B cell (primary cell): ENCODE measurements around the gene PTPMT1. TPM values are rescaled to one million over a fixed set of nuclear protein-coding genes. Genes with fewer than 3 reads are reported as not detected.

Source experiments
- ATAC-seq: fragments of 200-7000 bp; cut with Tn5 transposase; one replicate; pipeline ENCODE4 v1.10.0; 2021; ENCODE audit warnings: low read depth, mild to moderate bottlenecking, moderate number of reproducible peaks, moderate library complexity
- CTCF ChIA-PET: fragments of 350-600 bp; sonication (Branson Sonifier 250); formaldehyde crosslinking; loops from one replicate; lab custom pipeline; 2021; ENCODE audit warnings: antibody characterized with exemption, inconsistent platforms; lab: Charles Lee
- POLR2A ChIA-PET: fragments of 350-600 bp; sonication (Branson Sonifier 250); formaldehyde crosslinking; loops from one replicate; lab custom pipeline; 2021; ENCODE audit warnings: antibody characterized with exemption; lab: Charles Lee
- DNase-seq: peaks from one replicate; pipeline ENCODE4 v3.0.0; 2013
- H2AFZ ChIP-seq: 2 replicates; pipeline ENCODE4 v1.6.1; 2012; ENCODE audit warnings: mild to moderate bottlenecking, low read depth, low read length; ENCODE audit not compliant: insufficient read depth, poor library complexity, severe bottlenecking
- H3K27ac ChIP-seq, 2 donors: 1 replicate in 1 of 2; 2 replicates in 1 of 2; pipeline ENCODE4 v1.5.1; 2012 to 2013; ENCODE audit warnings: low read length in 2 of 2, mild to moderate bottlenecking in 2 of 2, moderate library complexity in 1 of 2
- H3K27me3 ChIP-seq, 4 experiments: fragments of 200-600 bp in 1 of 4; sonication (generic) in 1 of 4; replicated peaks in 1 of 4; 1 replicate in 2 of 4; 2 replicates in 2 of 4; pipeline versions ENCODE4 v1.6.1 to v1.7.0; 2013 to 2016; ENCODE audit warnings: low read length in 3 of 4, mild to moderate bottlenecking in 2 of 4, mixed read lengths in 1 of 4, moderate library complexity in 1 of 4; ENCODE audit not compliant: insufficient read depth in 4 of 4, control insufficient read depth in 3 of 4; ENCODE audit errors: control extremely low read depth in 1 of 4
- H3K36me3 ChIP-seq, 2 experiments: replicated peaks in 1 of 2; 1 replicate in 1 of 2; 2 replicates in 1 of 2; pipeline versions ENCODE4 v1.6.1 to v1.7.1; 2013; ENCODE audit warnings: low read length in 1 of 2; ENCODE audit not compliant: insufficient read depth in 2 of 2, control insufficient read depth in 1 of 2; ENCODE audit errors: control extremely low read depth in 1 of 2, extremely low read depth in 1 of 2
- H3K4me1 ChIP-seq, 2 donors: fragments of 200-600 bp in 1 of 2; sonication (generic) in 1 of 2; 1 replicate in 1 of 2; 2 replicates in 1 of 2; pipeline versions ENCODE4 v1.5.1 to v1.6.1; 2013 to 2017; ENCODE audit warnings: low read length in 2 of 2; ENCODE audit not compliant: control insufficient read depth in 2 of 2, insufficient read depth in 2 of 2
- H3K4me2 ChIP-seq: replicated peaks from 2 replicates; pipeline ENCODE3; 2012; ENCODE audit warnings: mild to moderate bottlenecking, low read depth, low read length; ENCODE audit not compliant: poor library complexity, severe bottlenecking
- H3K4me3 ChIP-seq, 5 experiments: fragments of 200-600 bp in 1 of 5; sonication (generic) in 1 of 5; 1 replicate in 3 of 5; 2 replicates in 2 of 5; pipeline versions ENCODE4 v1.5.1 to v1.7.0; 2011 to 2016; ENCODE audit warnings: low read length in 4 of 5, mild to moderate bottlenecking in 4 of 5, low read depth in 2 of 5, control low read depth in 1 of 5, moderate library complexity in 1 of 5; ENCODE audit not compliant: insufficient read depth in 1 of 5; ENCODE audit errors: control extremely low read depth in 1 of 5, extremely low read depth in 1 of 5
- H3K79me2 ChIP-seq: fragments of 200-600 bp; sonication (generic); one replicate; pipeline ENCODE4 v1.6.0; 2016; ENCODE audit warnings: low read length; ENCODE audit not compliant: control insufficient read depth, insufficient read depth
- H3K9ac ChIP-seq: fragments of 200-600 bp; sonication (generic); 2 replicates; pipeline ENCODE4 v1.6.1; 2017; ENCODE audit warnings: mild to moderate bottlenecking, low read length, moderate library complexity
- H3K9me3 ChIP-seq, 3 donors: one replicate each; pipeline versions ENCODE4 v1.6.1 to v1.7.1; 2013; ENCODE audit warnings: low read length in 2 of 3; ENCODE audit not compliant: control insufficient read depth in 2 of 3, insufficient read depth in 1 of 3; ENCODE audit errors: control extremely low read depth in 1 of 3
- H4K20me1 ChIP-seq: 2 replicates; pipeline ENCODE4 v1.6.0; 2012; ENCODE audit warnings: mild to moderate bottlenecking, low read length; ENCODE audit not compliant: insufficient read depth, control insufficient read depth, poor library complexity, severe bottlenecking
- H3K27ac Mint-ChIP-seq: one replicate; pipeline ENCODE4 v1.8.0; 2021; ENCODE audit warnings: mixed read lengths
- H3K27me3 Mint-ChIP-seq: one replicate; pipeline ENCODE4 v1.8.0; 2021; ENCODE audit warnings: mixed read lengths
- H3K4me1 Mint-ChIP-seq: one replicate; pipeline ENCODE4 v1.8.0; 2021; ENCODE audit warnings: mixed read lengths
- H3K4me3 Mint-ChIP-seq: one replicate; pipeline ENCODE4 v1.8.0; 2021; ENCODE audit warnings: mixed read lengths
- H3K9me3 Mint-ChIP-seq: one replicate; pipeline ENCODE4 v1.8.0; 2022; ENCODE audit warnings: mixed read lengths; ENCODE audit not compliant: insufficient read depth
- EZH2 ChIP-seq: IDR thresholded peaks from 2 replicates; pipeline ENCODE4 v1.6.1; 2012; ENCODE audit warnings: borderline replicate concordance, low read depth, mild to moderate bottlenecking, moderate library complexity, low read length; ENCODE audit not compliant: insufficient read depth, poor library complexity, severe bottlenecking
- WGBS: methylation state at CpG from one replicate; pipeline ENCODE4 v1.1.5; 2013; ENCODE audit warnings: missing lambda C conversion rate; ENCODE audit not compliant: insufficient coverage; 5-methylcytosine and 5-hydroxymethylcytosine counted together
- intact Hi-C: fragments of 100-400 bp; cut with micrococcal nuclease; formaldehyde crosslinking; loops from one replicate; pipeline ENCODE4 v1.10.0; 2022
- polyA plus RNA-seq: library from polyadenylated mRNA; depleted of rRNA; stranded (reverse); fragments of >200 nt; gene quantifications from 2 replicates; pipeline ENCODE4 v1.2.3, GENCODE V29; 2012
- total RNA-seq, 2 donors: library from RNA; stranded (reverse); fragments of 120-200 nt in 1 of 2; gene quantifications; 1 replicate in 1 of 2; 2 replicates in 1 of 2; pipeline versions ENCODE4 v1.2.3 to v1.2.4, GENCODE V29; 2013 to 2022
- TF ChIP-seq, protein P1 (sequence below): fragments of 200-600 bp; IDR thresholded peaks from one replicate; pipeline ENCODE4 v1.8.0; 2022; ENCODE audit warnings: antibody characterized with exemption, mild to moderate bottlenecking

PTPMT1 gene
- total and polyA plus RNA-seq, 2 donors (not counting 1 experiment from before 2014, with no cell fraction given) = 20.8 to 35.7 TPM

DNA sequence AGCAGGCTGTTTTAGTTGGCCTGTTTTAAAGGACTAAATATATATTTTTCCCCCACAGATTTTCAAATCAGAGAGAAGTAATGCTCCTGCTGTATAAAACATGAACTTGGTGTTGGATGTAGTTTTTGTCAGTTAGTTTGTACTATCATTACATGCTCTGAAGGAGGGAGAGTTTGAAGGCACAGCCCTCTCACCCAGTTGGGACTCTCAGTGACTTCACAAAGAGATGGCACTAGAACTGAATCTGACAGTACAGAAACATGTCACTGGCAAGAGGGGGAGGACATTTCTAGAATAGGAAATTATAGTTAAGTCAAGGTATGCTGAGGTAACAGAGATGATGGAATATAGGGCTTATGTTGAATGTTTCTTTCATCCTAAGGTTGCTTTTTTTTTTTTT, 49.9 kb downstream of the PTPMT1 start:
- Mint-ChIP-seq H3K4me1 (peaks cover 15% of the 10 kb centered on the region), H3K4me3 (no peak overlapping the region), H3K9me3 (no peaks in the 10 kb centered on the region), H3K27me3 (no peaks in the 10 kb centered on the region), H3K27ac (no peak overlapping the region)
- TF ChIP-seq, protein P1, sequence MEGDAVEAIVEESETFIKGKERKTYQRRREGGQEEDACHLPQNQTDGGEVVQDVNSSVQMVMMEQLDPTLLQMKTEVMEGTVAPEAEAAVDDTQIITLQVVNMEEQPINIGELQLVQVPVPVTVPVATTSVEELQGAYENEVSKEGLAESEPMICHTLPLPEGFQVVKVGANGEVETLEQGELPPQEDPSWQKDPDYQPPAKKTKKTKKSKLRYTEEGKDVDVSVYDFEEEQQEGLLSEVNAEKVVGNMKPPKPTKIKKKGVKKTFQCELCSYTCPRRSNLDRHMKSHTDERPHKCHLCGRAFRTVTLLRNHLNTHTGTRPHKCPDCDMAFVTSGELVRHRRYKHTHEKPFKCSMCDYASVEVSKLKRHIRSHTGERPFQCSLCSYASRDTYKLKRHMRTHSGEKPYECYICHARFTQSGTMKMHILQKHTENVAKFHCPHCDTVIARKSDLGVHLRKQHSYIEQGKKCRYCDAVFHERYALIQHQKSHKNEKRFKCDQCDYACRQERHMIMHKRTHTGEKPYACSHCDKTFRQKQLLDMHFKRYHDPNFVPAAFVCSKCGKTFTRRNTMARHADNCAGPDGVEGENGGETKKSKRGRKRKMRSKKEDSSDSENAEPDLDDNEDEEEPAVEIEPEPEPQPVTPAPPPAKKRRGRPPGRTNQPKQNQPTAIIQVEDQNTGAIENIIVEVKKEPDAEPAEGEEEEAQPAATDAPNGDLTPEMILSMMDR = no peak
- TF ChIP-seq EZH2 = no peak
- ChIA-PET POLR2A (interaction anchor here (0.7 kb wide), 1 partner anchor 143 kb away, joined by 13 read pairs; no protein-coding TSS in a partner anchor), CTCF (interaction anchor here (0.6 kb wide), 1 partner anchor 60 kb away, joined by 5 read pairs; no protein-coding TSS in a partner anchor)
- no peak overlapping the region for H3K4me3 ChIP-seq
- H3K27me3 ChIP-seq = no peaks in the 10 kb centered on the region
- H3K4me2 ChIP-seq = no peak overlapping the region
- H3K79me2 ChIP-seq = no peaks in the 10 kb centered on the region
- H4K20me1 ChIP-seq = no peaks in the 10 kb centered on the region
- no peak overlapping the region for H3K27ac ChIP-seq
- peaks cover 12 to 16% of the 10 kb centered on the region in 2 donors for H3K4me1 ChIP-seq
- intact Hi-C loops = no loop called here
- H2AFZ ChIP-seq = no peak overlapping the region
- H3K9me3 ChIP-seq = no peaks in the 10 kb centered on the region
- peaks cover 15 to 17% of the 10 kb centered on the region in 2 experiments for H3K36me3 ChIP-seq
- no peak overlapping the region for H3K9ac ChIP-seq
- ATAC-seq (no peak), DNase-seq (no peak)

DNA sequence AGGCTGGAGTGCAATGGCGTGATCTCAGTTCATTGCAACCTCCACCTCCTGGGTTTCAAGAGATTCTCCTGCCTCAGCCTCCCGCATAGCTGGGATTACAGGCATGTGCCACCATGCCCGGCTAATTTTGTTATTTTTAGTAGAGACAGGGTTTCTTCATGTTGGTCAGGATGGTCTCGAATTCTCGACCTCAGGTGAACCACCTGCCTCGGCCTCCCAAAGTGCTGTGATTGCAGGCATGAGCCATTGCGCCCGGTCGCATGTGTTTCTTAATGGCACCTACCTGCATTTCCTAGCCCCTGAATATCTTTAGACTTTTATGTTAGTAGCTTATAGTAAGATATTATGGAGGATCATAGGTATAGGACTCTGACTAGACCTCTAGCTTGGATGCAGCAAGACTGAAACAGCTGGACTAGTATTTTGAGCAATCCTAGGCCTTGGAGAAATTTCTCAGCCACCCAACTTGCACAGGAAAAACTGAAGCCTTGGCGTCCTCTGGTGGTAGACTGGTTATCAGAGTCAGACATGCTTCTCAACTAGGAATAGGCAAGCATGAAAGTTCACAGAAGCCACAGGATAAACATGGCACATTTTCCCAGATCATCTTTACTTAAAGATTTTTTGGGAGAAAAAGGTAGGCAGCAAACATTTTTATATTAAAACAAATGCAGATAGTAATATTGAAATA, 51.5 kb downstream of the PTPMT1 start:
- Histone ChIP-seq H3K27me3 (no peaks in the 10 kb centered on the region), H3K4me1 (peaks cover 2 to 3% of the 10 kb centered on the region in 2 donors), H2AFZ (no peak overlapping the region), H4K20me1 (no peaks in the 10 kb centered on the region), H3K9me3 (no peaks in the 10 kb centered on the region), H3K9ac (no peak overlapping the region), H3K36me3 (peaks cover 16 to 30% of the 10 kb centered on the region in 2 experiments), H3K4me3 (no peak overlapping the region), H3K79me2 (no peaks in the 10 kb centered on the region), H3K27ac (no peak overlapping the region), H3K4me2 (no peak overlapping the region)
- H3K27ac Mint-ChIP-seq = no peak overlapping the region
- POLR2A ChIA-PET = no interaction called here
- ATAC-seq = no peak
- 93% methylated on average over 2 of the region's 10 CpGs for WGBS
- H3K9me3 Mint-ChIP-seq = no peaks in the 10 kb centered on the region
- no peak for TF ChIP-seq EZH2
- TF ChIP-seq, protein P1 = peak; percentile 31
- H3K27me3 Mint-ChIP-seq = no peaks in the 10 kb centered on the region
- intact Hi-C loops = no loop called here
- DNase-seq = no peak
- CTCF ChIA-PET = interaction anchor here (0.6 kb wide), 1 partner anchor 79 kb away, joined by 3 read pairs; no protein-coding TSS in a partner anchor
- peaks cover 1% of the 10 kb centered on the region for H3K4me1 Mint-ChIP-seq
- H3K4me3 Mint-ChIP-seq = no peak overlapping the region
